HG03565 (cell line): ENCODE measurements around the gene WDHD1.
"Not testable (repeated sequence)": the region's sequence is repeated elsewhere in the genome, so short reads cannot be mapped to it uniquely, and the experiment has no call there.

Experiments
- ATAC-seq: cut with Tn5 transposase; IDR thresholded peaks from one replicate; pipeline ENCODE4 v1.9.1; 2021; ENCODE audit warnings: mild to moderate bottlenecking, moderate library complexity; ENCODE audit not compliant: unreplicated experiment

Gene WDHD1

GRCh38 chr14:55026793-55027561, at the start of gene WDHD1, which contains the start of gene SOCS4:
Gene WDHD1, minus strand, starts transcription at chr14:55027099. Its CDS starts 312 bp downstream, at chr14:55026787.
Gene SOCS4, plus strand, starts transcription at chr14:55027236. Its CDS starts 15,806 bp downstream, at chr14:55043042.
- ATAC-seq: peak; percentile 72

DNA sequence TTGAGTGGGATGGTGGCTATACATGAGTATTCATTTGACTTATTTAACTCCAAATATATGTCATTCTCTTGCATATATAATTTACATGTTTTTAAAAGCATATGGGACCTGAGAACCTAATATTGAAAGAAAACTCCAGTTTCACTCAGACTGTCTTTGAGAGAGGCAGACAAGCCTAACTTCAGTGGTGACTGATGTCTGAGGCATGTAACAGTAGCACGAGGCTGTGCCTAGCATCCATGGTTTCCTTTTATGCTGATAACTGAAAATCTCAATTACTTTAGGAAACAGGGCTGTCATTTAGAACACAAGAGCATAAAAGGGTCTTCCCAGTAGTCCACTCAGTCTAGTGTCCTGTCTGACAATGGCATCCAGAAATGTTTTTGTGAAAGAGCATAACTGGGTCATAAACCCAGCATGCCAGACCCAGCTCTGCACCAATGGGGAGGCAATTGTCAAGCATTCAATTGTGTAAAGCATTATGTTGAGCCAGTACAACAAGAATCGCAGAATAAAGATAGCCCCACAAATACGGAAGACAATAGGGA, 48.8 kb upstream of the WDHD1 start:
- ATAC-seq: no peak

DNA sequence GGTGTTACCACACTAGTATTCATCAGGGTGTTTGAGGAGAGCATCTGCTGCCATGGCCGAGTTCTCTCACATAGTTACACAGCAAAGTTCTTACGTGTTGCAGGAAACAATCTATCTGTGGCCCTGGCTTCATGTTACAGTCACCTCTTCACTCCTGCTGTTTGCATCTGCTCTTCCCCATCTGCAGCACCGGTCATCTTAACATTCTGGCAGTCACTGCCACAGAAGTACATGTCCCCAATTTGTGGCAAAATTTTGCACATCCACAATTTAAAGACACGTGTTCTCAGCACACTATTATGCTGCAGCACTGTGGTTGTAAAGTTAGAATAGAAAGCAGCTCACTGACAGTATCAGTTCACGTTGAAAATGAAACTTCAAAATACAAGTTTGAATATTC, 47.8 kb upstream of the WDHD1 start:
- ATAC-seq: peak; percentile 43

DNA sequence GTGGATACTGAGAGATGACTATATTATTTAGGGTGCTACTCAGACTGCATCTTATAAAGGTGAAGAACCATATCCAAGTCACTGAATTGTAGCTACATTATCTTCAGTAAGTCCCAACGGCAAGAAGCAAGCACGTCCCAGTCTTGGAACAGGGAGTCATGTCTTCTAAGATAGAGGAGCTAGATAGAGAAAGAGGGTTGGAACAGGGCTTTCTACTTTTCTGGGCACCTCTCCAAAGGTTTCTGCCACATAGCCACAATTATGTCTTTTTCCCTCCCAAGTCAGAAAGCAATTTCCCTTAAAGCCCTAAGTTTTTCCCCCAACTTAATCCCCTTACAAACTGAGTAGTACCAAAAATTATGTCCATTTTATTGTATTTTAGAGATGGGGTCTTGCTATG, 47.0 kb upstream of the WDHD1 start:
- ATAC-seq: no peak

- ATAC-seq: peak; percentile 35
Measured at GRCh38 chr14:55071870-55072640, 45.2 kb upstream of the WDHD1 start.

DNA sequence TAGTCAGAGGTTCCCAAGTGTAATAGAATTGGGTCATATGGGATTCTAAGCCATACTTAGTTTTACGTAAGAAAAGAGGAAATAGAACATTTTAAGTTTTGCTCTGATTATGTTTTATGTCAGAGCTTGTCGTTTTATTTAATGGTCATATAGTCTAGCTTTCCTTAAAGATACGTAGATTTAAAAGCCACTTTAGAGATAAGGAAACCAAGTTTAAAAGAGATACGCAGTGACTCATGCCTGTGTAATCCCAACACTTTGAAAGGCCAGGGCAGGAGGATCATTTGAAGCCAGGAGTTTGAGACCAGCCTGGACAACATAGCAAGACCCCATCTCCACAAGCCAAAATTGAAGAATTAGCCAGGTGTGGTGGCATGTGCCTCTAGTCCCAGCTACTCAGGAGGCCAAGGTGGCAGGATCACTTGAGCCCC, 44.1 kb upstream of the WDHD1 start:
- ATAC-seq: no peak

GRCh38 chr14:55066223-55066622, 39.3 kb upstream of the WDHD1 start:
- no peak for ATAC-seq

DNA sequence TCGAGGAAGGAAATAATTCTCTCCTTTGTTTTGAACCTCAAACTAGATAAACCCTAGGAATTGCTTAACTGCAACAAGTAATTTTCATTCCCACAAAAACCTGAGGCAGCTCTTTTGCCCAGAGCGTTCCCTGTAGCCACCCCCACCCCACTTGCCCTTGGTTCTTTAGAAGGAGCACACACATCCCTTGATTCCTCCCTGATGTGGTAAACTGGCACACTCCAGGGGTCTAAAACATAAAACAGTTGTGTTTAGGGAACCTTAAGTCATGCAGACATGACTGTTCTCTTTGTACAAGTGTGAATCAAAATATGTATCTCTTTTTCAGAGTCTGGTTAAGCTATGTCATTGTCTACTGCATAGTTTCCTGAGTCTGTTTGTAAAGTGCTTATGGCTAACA, 38.5 kb upstream of the WDHD1 start:
- no peak for ATAC-seq

- ATAC-seq: not testable (repeated sequence)
Measured at GRCh38 chr14:55064896-55065295, 38.0 kb upstream of the WDHD1 start.

DNA sequence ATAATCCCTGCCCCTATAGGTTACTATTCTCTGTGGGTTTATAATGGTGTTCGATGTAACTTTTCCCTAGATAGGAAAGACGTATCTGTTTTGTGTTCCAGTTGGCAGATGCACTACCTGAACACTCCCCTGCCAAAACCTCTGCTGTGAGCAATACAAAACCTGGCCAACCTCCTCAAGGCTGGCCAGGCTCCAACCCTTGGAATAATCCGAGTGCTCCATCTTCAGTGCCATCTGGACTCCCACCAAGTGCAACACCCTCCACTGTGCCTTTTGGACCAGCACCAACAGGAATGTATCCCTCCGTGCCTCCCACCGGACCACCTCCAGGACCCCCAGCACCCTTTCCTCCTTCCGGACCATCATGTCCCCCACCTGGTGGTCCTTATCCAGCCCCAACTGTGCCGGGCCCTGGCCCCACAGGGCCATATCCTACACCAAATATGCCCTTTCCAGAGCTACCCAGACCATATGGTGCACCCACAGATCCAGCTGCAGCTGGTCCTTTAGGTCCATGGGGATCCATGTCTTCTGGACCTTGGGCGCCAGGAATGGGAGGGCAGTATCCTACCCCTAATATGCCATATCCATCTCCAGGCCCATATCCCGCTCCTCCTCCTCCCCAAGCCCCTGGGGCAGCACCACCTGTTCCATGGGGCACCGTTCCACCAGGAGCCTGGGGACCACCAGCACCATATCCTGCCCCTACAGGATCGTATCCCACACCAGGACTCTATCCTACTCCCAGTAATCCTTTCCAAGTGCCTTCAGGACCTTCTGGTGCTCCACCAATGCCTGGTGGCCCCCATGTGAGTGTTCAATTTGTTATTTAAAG, 35.8 kb upstream of the WDHD1 start:
- no peak for ATAC-seq

DNA sequence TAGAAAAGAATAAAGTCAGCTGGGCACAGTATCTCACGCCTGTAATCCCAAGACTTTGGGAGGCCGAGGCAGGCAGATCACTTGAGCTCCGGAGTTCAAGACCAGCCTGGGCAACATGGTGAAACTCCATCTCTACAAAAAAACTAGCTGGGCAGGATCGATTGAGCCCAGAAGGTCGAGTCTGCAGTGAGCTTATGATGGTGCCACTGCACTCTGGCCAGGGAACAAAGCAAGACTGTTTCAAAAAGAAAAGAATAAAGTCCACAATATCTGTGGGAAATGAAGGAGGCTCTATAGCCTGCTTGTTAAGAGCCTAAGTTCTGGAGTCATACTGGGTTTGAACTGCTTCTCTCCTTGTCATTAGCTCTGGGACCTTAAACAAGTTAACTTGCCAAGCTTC, 32.4 kb upstream of the WDHD1 start:
- no peak for ATAC-seq

DNA sequence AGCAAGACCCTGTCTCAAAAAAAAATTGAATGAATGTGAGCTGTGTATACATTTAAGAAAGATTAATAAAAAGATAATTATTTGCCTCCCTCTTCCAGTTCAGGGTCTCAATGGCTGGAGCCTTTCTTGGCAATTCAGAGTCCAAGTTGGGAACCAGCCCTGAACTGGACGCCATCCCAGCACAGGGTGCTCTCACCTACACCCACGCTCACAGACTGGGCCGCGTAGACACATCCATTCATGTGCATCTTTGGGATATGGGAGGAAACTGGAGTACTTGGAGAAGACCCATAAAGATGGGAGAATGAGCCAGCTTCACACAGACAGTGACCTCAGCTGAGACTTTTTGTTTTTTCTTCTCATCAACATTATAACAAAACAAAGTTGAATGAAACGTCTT, 31.0 kb upstream of the WDHD1 start:
- ATAC-seq: no peak

DNA sequence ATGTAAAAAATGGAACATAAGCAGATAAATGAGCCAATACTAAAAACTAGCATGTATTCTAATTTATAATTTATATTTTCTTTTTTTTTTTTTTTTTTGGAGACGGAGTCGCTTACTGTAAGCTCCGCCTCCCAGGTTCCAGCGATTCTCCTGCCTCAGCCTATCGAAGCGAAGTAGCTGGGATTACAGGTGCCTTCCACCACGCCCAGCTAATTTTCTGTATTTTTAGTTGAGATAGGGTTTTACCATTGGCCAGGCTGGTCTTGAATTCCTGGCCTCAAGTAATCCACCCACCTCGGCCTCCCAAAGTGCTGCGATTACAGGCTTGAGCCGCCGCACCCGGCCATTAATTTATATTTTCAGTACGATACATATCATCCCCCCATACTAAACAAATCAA, 27.2 kb upstream of the WDHD1 start:
- no peak for ATAC-seq

GRCh38 chr14:55053500-55053899, 26.6 kb upstream of the WDHD1 start:
- no peak for ATAC-seq

GRCh38 chr14:55053018-55053417, 26.1 kb upstream of the WDHD1 start:
- ATAC-seq: no peak

GRCh38 chr14:55052269-55052930, 25.5 kb upstream of the WDHD1 start:
- no peak for ATAC-seq

GRCh38 chr14:55051423-55052268, 24.7 kb upstream of the WDHD1 start, which contains the start of gene MAPK1IP1L:
Gene MAPK1IP1L, plus strand, starts transcription at chr14:55051647. Its CDS starts 10,037 bp downstream, at chr14:55061684.
- ATAC-seq: peak; percentile 80

- no peak for ATAC-seq
Measured at GRCh38 chr14:55051165-55051422, 24.2 kb upstream of the WDHD1 start.

GRCh38 chr14:55048900-55049436, 22.1 kb upstream of the WDHD1 start:
- ATAC-seq: no peak
